Cardiac fibroblast (primary cell): ENCODE measurements around the gene PNMA8C.
A peak's percentile ranks its signal among the peaks of the same experiment; 100 is the strongest.

Experiments used
- DNase-seq, 2 donors: peaks; one replicate each; pipeline versions ENCODE4 v3.0.0 to v3.0.0-alpha.2; 2010; ENCODE audit warnings: low read depth in 2 of 2
- H3K4me3 ChIP-seq, 2 donors: replicated peaks in 1 of 2; 1 replicate in 1 of 2; 2 replicates in 1 of 2; pipeline ENCODE4 v1.5.1; 2011; ENCODE audit warnings: low read depth in 2 of 2, low read length in 2 of 2, mild to moderate bottlenecking in 2 of 2, moderate library complexity in 1 of 2
- CTCF ChIP-seq: IDR thresholded peaks from one replicate; pipeline ENCODE4 v1.5.1; 2011; ENCODE audit warnings: low read depth, mild to moderate bottlenecking, low read length, inconsistent platforms

PNMA8C gene

GRCh38 chr19:46471116-46471733 is 42.5 kb upstream of the PNMA8C start, which contains the start of gene PNMA8A:
Gene PNMA8A, minus strand, starts transcription at chr19:46471563. Its CDS starts 528 bp downstream, at chr19:46471035.
- H3K4me3 ChIP-seq: peak within 1 kb of the TSS; percentile 40 to 46
- no peak for TF ChIP-seq CTCF
- peak; percentile 74 to 94 for DNase-seq

- TF ChIP-seq CTCF: no peak
Observed at GRCh38 chr19:46470376-46470775, 41.6 kb upstream of the PNMA8C start.

GRCh38 chr19:46469541-46470185 is 40.9 kb upstream of the PNMA8C start:
- no peak overlapping the region for H3K4me3 ChIP-seq
- no peak for DNase-seq
- TF ChIP-seq CTCF: no peak

More at GRCh38 chr19:46470376-46470775, 41.6 kb upstream of the PNMA8C start:
- DNase-seq: no peak
- no peak overlapping the region for H3K4me3 ChIP-seq

GRCh38 chr19:46466536-46467196 is 37.9 kb upstream of the PNMA8C start:
- peak; percentile 84 to 92 for DNase-seq
- no peak for TF ChIP-seq CTCF
- peak overlapping the region in 1 of 2 donors; percentile 13 for H3K4me3 ChIP-seq

GRCh38 chr19:46463516-46463915 is 34.8 kb upstream of the PNMA8C start:
- no peak for DNase-seq
- H3K4me3 ChIP-seq: no peak overlapping the region
- TF ChIP-seq CTCF: no peak

- TF ChIP-seq CTCF: no peak
- no peak for DNase-seq
- no peak overlapping the region for H3K4me3 ChIP-seq
Observed at GRCh38 chr19:46461537-46461936, 32.8 kb upstream of the PNMA8C start.
